ENCODE measurements around the gene WSCD1. TPM values are rescaled to one million over a fixed set of nuclear protein-coding genes. Genes with fewer than 3 reads are reported as not detected.
A peak's percentile ranks its signal among the peaks of the same experiment; 100 is the strongest.

Gene WSCD1
- total and polyA plus RNA-seq, 7 donors = 4.1 to 17.5 (median 7.1) TPM

DNA sequence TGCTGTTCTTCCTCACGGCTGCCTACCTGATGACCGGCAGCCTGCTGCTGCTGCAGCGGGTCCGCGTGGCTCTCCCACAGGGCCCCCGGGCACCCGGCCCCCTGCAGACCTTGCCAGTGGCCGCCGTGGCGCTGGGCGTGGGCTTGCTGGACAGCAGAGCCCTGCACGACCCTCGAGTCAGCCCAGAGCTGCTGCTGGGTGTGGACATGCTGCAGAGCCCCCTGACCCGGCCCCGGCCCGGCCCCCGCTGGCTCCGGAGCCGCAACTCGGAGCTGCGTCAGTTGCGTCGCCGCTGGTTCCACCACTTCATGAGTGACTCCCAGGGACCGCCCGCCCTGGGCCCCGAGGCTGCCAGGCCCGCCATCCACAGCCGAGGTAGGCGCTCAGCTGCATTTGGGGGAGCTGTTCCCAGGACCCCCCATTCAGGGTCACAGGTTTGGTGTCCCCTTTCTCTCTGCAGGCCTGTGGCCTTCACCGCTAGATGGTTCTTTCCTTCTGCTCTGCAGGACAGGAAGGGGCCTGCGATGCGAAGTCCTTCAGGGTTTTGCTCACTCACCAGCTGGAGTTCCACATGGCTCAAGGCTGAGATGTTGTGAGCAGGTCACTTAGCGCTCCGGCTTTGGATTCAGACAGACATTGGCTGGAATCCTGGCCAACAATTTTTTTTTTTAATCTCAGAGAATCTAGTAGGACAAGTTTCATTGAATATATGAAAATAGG, 10.7 kb downstream of the WSCD1 start:
- Histone ChIP-seq H3K9me3 (no peaks in the 10 kb centered on the region), H3K4me1 (peaks cover 58% of the 10 kb centered on the region), H3K27ac (no peak overlapping the region), H3K27me3 (ENCODE audit: insufficient read depth in 3 of 3, low read length in 2 of 3) (no peaks in the 10 kb centered on the region), H3K4me3 (no peak overlapping the region), H3K36me3 (ENCODE audit: insufficient read depth in 1 of 2, low read depth in 1 of 2) (no peaks in the 10 kb centered on the region)
- ATAC-seq (no peak), DNase-seq (peak in 1 of 2 donors; percentile 42)
- 83 to 88% (median 86%) methylated on average over 31 to 35 of the region's 35 CpGs for WGBS, 3 donors
- intact Hi-C loops (cut with DNase I) = no loop called here
- TF ChIP-seq, protein P1, sequence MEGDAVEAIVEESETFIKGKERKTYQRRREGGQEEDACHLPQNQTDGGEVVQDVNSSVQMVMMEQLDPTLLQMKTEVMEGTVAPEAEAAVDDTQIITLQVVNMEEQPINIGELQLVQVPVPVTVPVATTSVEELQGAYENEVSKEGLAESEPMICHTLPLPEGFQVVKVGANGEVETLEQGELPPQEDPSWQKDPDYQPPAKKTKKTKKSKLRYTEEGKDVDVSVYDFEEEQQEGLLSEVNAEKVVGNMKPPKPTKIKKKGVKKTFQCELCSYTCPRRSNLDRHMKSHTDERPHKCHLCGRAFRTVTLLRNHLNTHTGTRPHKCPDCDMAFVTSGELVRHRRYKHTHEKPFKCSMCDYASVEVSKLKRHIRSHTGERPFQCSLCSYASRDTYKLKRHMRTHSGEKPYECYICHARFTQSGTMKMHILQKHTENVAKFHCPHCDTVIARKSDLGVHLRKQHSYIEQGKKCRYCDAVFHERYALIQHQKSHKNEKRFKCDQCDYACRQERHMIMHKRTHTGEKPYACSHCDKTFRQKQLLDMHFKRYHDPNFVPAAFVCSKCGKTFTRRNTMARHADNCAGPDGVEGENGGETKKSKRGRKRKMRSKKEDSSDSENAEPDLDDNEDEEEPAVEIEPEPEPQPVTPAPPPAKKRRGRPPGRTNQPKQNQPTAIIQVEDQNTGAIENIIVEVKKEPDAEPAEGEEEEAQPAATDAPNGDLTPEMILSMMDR (IDR thresholded peaks at IDR 0.05) = no peak

DNA sequence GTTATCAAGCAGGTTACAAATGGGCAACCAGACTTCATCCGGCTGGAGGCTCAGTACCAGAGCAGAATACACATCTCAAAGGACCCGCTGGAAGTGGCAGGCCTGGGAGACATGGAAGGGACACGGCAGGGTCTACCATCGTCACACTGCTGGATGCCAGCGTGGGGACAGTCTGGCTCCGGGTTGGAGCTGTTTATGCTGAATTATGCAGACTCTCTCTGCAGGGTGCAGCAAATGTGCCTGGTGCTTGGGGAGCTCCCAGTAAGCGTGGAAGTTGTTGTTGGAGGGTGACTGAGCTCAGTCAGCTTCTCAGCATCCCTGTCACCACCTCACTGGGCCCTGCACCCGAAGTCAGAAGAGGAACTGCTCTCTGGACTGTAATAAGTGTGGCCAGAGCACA, 12.2 kb downstream of the WSCD1 start:
- no peak for DNase-seq
- TF ChIP-seq, protein P1 (IDR thresholded peaks at IDR 0.05) = no peak
- Histone ChIP-seq H3K36me3 (ENCODE audit: insufficient read depth in 1 of 2, low read depth in 1 of 2) (no peaks in the 10 kb centered on the region), H3K27ac (no peak overlapping the region), H3K4me3 (no peak overlapping the region), H3K9me3 (no peaks in the 10 kb centered on the region), H3K27me3 (ENCODE audit: insufficient read depth in 3 of 3, low read length in 2 of 3) (no peaks in the 10 kb centered on the region), H3K4me1 (peaks cover 52% of the 10 kb centered on the region)
- no peak for ATAC-seq
- intact Hi-C loops (cut with DNase I) = no loop called here
- 52 to 72% (median 72%) methylated on average over 8 of the region's 8 CpGs for WGBS, 3 donors

DNA sequence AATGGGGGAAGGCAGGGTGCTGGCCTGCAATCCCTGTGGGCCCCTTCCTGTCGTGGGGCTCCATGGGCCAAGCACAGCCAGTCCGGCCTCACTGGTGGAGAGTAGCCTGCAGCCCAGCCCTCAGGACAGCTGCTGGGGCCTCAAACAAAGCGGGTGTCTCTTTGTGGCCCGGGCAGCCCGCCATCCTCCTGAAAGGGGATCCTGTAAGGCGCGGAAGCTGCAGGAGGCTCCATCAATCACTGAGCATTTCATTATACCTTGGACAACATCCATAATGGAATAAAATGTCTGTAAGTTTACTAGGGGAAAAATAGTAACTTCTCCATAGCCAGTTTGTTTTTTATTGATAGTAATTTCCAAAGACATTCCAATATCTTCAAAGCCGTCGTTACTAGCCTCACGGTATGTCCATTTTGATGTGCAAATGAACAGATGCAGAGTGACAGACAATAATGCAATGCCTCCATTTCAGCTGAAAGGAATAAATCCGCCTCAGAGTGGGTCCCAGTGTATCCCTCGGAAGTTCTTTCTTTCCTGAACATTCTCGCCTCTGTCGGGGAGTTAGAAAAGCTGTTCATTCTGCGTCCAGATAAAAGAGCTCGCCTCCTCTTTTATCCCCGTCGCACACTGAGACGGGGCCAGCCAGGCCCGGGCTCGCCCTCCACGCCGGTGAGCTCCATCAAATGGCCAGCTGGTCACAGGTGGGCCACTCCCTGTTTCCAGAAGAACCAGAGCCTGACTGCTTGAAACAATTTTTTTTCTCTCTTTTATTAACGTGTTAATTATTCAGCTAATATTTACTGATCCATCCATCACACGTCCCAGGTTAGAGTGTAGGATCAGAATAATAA, 14.4 kb downstream of the WSCD1 start:
- DNase-seq = peak; percentile 80 to 91
- Histone ChIP-seq H3K9me3 (no peaks in the 10 kb centered on the region), H3K4me3 (no peak overlapping the region), H3K27ac (peak overlapping the region; percentile 58), H3K36me3 (ENCODE audit: insufficient read depth in 1 of 2, low read depth in 1 of 2) (no peaks in the 10 kb centered on the region), H3K27me3 (ENCODE audit: insufficient read depth in 3 of 3, low read length in 2 of 3) (no peaks in the 10 kb centered on the region), H3K4me1 (peaks cover 49% of the 10 kb centered on the region)
- intact Hi-C loops (cut with DNase I) = no loop called here
- 32 to 45% (median 35%) methylated on average over 25 of the region's 25 CpGs for WGBS, 3 donors
- ATAC-seq = peak; percentile 94 to 98 (median 96)
- TF ChIP-seq, protein P1 (IDR thresholded peaks at IDR 0.05) = no peak

DNA sequence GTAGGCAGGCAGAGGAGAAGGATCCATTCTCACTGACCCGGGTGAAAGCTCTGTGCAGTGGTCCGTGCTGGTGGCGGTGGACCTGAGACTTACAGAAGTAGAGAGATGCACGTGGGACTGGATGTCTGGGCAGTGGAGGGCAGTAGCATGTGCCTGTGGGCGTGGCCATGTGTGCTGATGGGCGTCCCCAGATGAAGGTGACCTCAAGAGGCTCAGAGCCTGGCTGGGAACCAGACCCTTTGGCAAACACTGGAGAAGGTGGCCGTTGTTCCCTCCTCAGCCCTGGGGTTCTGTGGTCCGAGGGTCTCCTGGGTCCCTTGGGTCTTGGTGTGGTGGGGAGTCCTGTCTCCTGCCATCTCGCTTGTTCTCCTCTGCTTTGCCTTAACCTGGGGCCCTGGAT, 15.6 kb downstream of the WSCD1 start:
- TF ChIP-seq, protein P1 (IDR thresholded peaks at IDR 0.05) = no peak
- DNase-seq (peak in 1 of 2 donors; percentile 73), ATAC-seq (peak; percentile 53 to 70 (median 65))
- peaks cover 46% of the 10 kb centered on the region for H3K4me1 ChIP-seq
- H3K36me3 ChIP-seq (ENCODE audit: insufficient read depth in 1 of 2, low read depth in 1 of 2) = no peaks in the 10 kb centered on the region
- 42 to 61% (median 60%) methylated on average over 9 of the region's 9 CpGs for WGBS, 3 donors
- H3K9me3 ChIP-seq = no peaks in the 10 kb centered on the region
- no peak overlapping the region for H3K4me3 ChIP-seq
- no peaks in the 10 kb centered on the region for H3K27me3 ChIP-seq (ENCODE audit: insufficient read depth in 3 of 3, low read length in 2 of 3)
- no peak overlapping the region for H3K27ac ChIP-seq
- intact Hi-C loops (cut with DNase I) = no loop called here
